Liver (tissue), 3 donors: ENCODE data around the gene ADCY9.

ENCODE experiments used
- ATF3 ChIP-seq: IDR thresholded peaks from 2 replicates; pipeline ENCODE4 v1.6.1; 2016; ENCODE audit warnings: antibody characterized with exemption
- CTCF ChIP-seq: fragments of 150-350 bp; IDR thresholded peaks from 2 replicates; pipeline ENCODE4 v1.5.1; 2017; ENCODE audit warnings: improper control_type of control experiment, low read depth, low read length; ENCODE audit not compliant: missing input control
- EGR1 ChIP-seq, 2 donors: IDR thresholded peaks; 2 replicates each; pipeline ENCODE4 v1.6.1; 2016 to 2018; ENCODE audit warnings: antibody characterized with exemption in 2 of 2, low read depth in 2 of 2
- FOXA1 ChIP-seq: IDR thresholded peaks from 2 replicates; pipeline ENCODE4 v1.6.1; 2016; ENCODE audit warnings: antibody characterized with exemption
- GABPA ChIP-seq, 2 donors: IDR thresholded peaks in 1 of 2; conservative IDR thresholded peaks in 1 of 2; 2 replicates each; pipeline ENCODE4 v1.6.1; 2016; ENCODE audit warnings: antibody characterized with exemption in 2 of 2, mild to moderate bottlenecking in 1 of 2, moderate library complexity in 1 of 2
- HNF4A ChIP-seq, 2 donors: conservative IDR thresholded peaks; 2 replicates each; pipeline ENCODE4 v1.6.1; 2016; ENCODE audit warnings: antibody characterized with exemption in 2 of 2, mild to moderate bottlenecking in 2 of 2
- JUND ChIP-seq, 2 donors: IDR thresholded peaks; 2 replicates each; pipeline ENCODE4 v1.6.1; 2016; ENCODE audit warnings: antibody characterized with exemption in 2 of 2
- MAX ChIP-seq: IDR thresholded peaks from 2 replicates; pipeline ENCODE4 v1.6.1; 2016; ENCODE audit warnings: antibody characterized with exemption
- NR2F2 ChIP-seq: IDR thresholded peaks from 2 replicates; pipeline ENCODE4 v1.6.1; 2016; ENCODE audit warnings: antibody characterized with exemption
- RAD21 ChIP-seq, 2 donors: IDR thresholded peaks; 2 replicates each; pipeline ENCODE4 v1.6.1; 2016; ENCODE audit warnings: antibody characterized with exemption in 2 of 2, mild to moderate bottlenecking in 2 of 2
- REST ChIP-seq: IDR thresholded peaks from 2 replicates; pipeline ENCODE4 v1.6.1; 2016; ENCODE audit warnings: antibody characterized with exemption, mild to moderate bottlenecking
- TAF1 ChIP-seq: conservative IDR thresholded peaks from 2 replicates; pipeline ENCODE4 v1.6.1; 2016; ENCODE audit warnings: antibody characterized with exemption, mild to moderate bottlenecking
- YY1 ChIP-seq: IDR thresholded peaks from 2 replicates; pipeline ENCODE4 v1.6.1; 2016; ENCODE audit warnings: antibody characterized with exemption, mild to moderate bottlenecking
- ZBTB33 ChIP-seq: IDR thresholded peaks from 2 replicates; pipeline ENCODE4 v1.6.1; 2016; ENCODE audit warnings: antibody characterized with exemption
- donor health status: healthy.
- donor health status: healthy.

GRCh38 chr16:4003576-4003975 is 112.7 kb downstream of the ADCY9 start:
- TF ChIP-seq CTCF (no peak), YY1 (no peak), EGR1 (IDR thresholded peaks at IDR 0.05; ENCODE audit: low read depth in 2 of 2) (no peak), REST (no peak), RAD21 (IDR thresholded peaks at IDR 0.05) (no peak), TAF1 (no peak), JUND (IDR thresholded peaks at IDR 0.05) (no peak), FOXA1 (no peak), GABPA (IDR thresholded peaks at IDR 0.05 in 1 of 2, conservative IDR thresholded peaks at IDR 0.05 in 1 of 2) (no peak), MAX (no peak), NR2F2 (no peak), ZBTB33 (no peak), ATF3 (no peak), HNF4A (conservative IDR thresholded peaks at IDR 0.05) (no peak)
